MG63 (cell line): ENCODE results near the gene HLA-G. TPM values are rescaled to one million over a fixed set of nuclear protein-coding genes. Genes with fewer than 3 reads are reported as not detected.

ENCODE experiments used
- DNase-seq: peaks from one replicate; pipeline ENCODE4 v3.0.0-alpha.2; 2020
- H3K27me3 ChIP-seq: fragments of 250-450 bp; sonication (Bioruptor Pico); 2 replicates; pipeline ENCODE4 v1.5.1; 2020; ENCODE audit warnings: mild to moderate bottlenecking, moderate library complexity
- H3K36me3 ChIP-seq: fragments of 250-450 bp; sonication (Bioruptor Pico); 2 replicates; pipeline ENCODE4 v1.5.1; 2020; ENCODE audit warnings: mild to moderate bottlenecking, moderate library complexity
- H3K4me3 ChIP-seq: fragments of 250-450 bp; sonication (Bioruptor Pico); 2 replicates; pipeline ENCODE4 v1.5.1; 2020; ENCODE audit warnings: mild to moderate bottlenecking, moderate library complexity
- H3K9me3 ChIP-seq: fragments of 250-450 bp; sonication (Bioruptor Pico); 2 replicates; pipeline ENCODE4 v1.5.1; 2020; ENCODE audit warnings: mild to moderate bottlenecking, moderate library complexity
- total RNA-seq: library from RNA; depleted of rRNA; stranded (reverse); fragments of >200 nt; shearing (Covaris generic); gene quantifications from 2 replicates; pipeline ENCODE4 v1.2.3, GENCODE V29; 2014; ENCODE audit warnings: low replicate concordance

The HLA-G gene
- total RNA-seq, 1 experiment from 2014 or later, result not detected

- Histone ChIP-seq H3K9me3 (no peaks in the 10 kb centered on the region), H3K27me3 (no peaks in the 10 kb centered on the region), H3K4me3 (no peak overlapping the region), H3K36me3 (no peaks in the 10 kb centered on the region)
- DNase-seq, result no peak
Observed at GRCh38 chr6:29813066-29813465, 14.6 kb upstream of the HLA-G start.

GRCh38 chr6:29813809-29814208 lies 13.8 kb upstream of the HLA-G start:
- Histone ChIP-seq H3K27me3 (no peaks in the 10 kb centered on the region), H3K36me3 (no peaks in the 10 kb centered on the region), H3K9me3 (no peaks in the 10 kb centered on the region), H3K4me3 (no peak overlapping the region)
- peak; percentile 52 for DNase-seq

GRCh38 chr6:29814379-29815117 lies 13.1 kb upstream of the HLA-G start:
- Histone ChIP-seq H3K9me3 (no peaks in the 10 kb centered on the region), H3K27me3 (no peaks in the 10 kb centered on the region), H3K36me3 (no peaks in the 10 kb centered on the region), H3K4me3 (no peak overlapping the region)
- no peak for DNase-seq

GRCh38 chr6:29815118-29815750 lies 12.4 kb upstream of the HLA-G start:
- H3K36me3 ChIP-seq, result no peaks in the 10 kb centered on the region
- H3K27me3 ChIP-seq, result no peaks in the 10 kb centered on the region
- no peak for DNase-seq
- no peaks in the 10 kb centered on the region for H3K9me3 ChIP-seq
- no peak overlapping the region for H3K4me3 ChIP-seq

GRCh38 chr6:29816030-29816429 lies 11.6 kb upstream of the HLA-G start:
- Histone ChIP-seq H3K36me3 (no peaks in the 10 kb centered on the region), H3K9me3 (no peaks in the 10 kb centered on the region), H3K4me3 (no peak overlapping the region), H3K27me3 (no peaks in the 10 kb centered on the region)
- DNase-seq, result no peak

- Histone ChIP-seq H3K36me3 (no peaks in the 10 kb centered on the region), H3K4me3 (no peak overlapping the region)
- DNase-seq, result no peak
Observed at GRCh38 chr6:29818892-29819291, 8.7 kb upstream of the HLA-G start.

GRCh38 chr6:29824144-29824543 lies 3.5 kb upstream of the HLA-G start:
- no peaks in the 10 kb centered on the region for H3K36me3 ChIP-seq
- no peak for DNase-seq
- no peaks in the 10 kb centered on the region for H3K9me3 ChIP-seq
- H3K4me3 ChIP-seq, result no peak overlapping the region
- H3K27me3 ChIP-seq, result no peaks in the 10 kb centered on the region; the same call in 1 of the 2 replicates

More at GRCh38 chr6:29818892-29819291, 8.7 kb upstream of the HLA-G start:
- Histone ChIP-seq H3K9me3 (no peaks in the 10 kb centered on the region), H3K27me3 (no peaks in the 10 kb centered on the region; the same call in 1 of the 2 replicates)

GRCh38 chr6:29825848-29826247 lies 1.8 kb upstream of the HLA-G start:
- H3K4me3 ChIP-seq, result no peak overlapping the region
- no peaks in the 10 kb centered on the region for H3K36me3 ChIP-seq
- DNase-seq, result no peak
- no peaks in the 10 kb centered on the region; the same call in 1 of the 2 replicates for H3K27me3 ChIP-seq
- H3K9me3 ChIP-seq, result no peaks in the 10 kb centered on the region

GRCh38 chr6:29826271-29826670 lies 1.4 kb upstream of the HLA-G start:
- Histone ChIP-seq H3K9me3 (no peaks in the 10 kb centered on the region), H3K27me3 (no peaks in the 10 kb centered on the region; the same call in 1 of the 2 replicates)
- no peak for DNase-seq

GRCh38 chr6:29828471-29828797 lies 809 bp downstream of the HLA-G start:
- Histone ChIP-seq H3K36me3 (no peaks in the 10 kb centered on the region), H3K9me3 (no peaks in the 10 kb centered on the region), H3K27me3 (no peaks in the 10 kb centered on the region), H3K4me3 (no peak overlapping the region)
- DNase-seq, result no peak

More at GRCh38 chr6:29826271-29826670, 1.4 kb upstream of the HLA-G start:
- Histone ChIP-seq H3K36me3 (no peaks in the 10 kb centered on the region), H3K4me3 (no peak overlapping the region)

- H3K36me3 ChIP-seq, result no peaks in the 10 kb centered on the region
- H3K27me3 ChIP-seq, result no peaks in the 10 kb centered on the region
- H3K4me3 ChIP-seq, result no peak overlapping the region
- no peaks in the 10 kb centered on the region for H3K9me3 ChIP-seq
- no peak for DNase-seq
Observed at GRCh38 chr6:29829766-29830165, 2.1 kb downstream of the HLA-G start.

GRCh38 chr6:29830409-29830808 lies 2.8 kb downstream of the HLA-G start:
- H3K4me3 ChIP-seq, result no peak overlapping the region
- no peak for DNase-seq
- no peaks in the 10 kb centered on the region for H3K27me3 ChIP-seq
- no peaks in the 10 kb centered on the region for H3K9me3 ChIP-seq
- H3K36me3 ChIP-seq, result no peaks in the 10 kb centered on the region

GRCh38 chr6:29831776-29832175 lies 4.2 kb downstream of the HLA-G start:
- no peak overlapping the region for H3K4me3 ChIP-seq
- H3K36me3 ChIP-seq, result no peaks in the 10 kb centered on the region
- H3K9me3 ChIP-seq, result no peaks in the 10 kb centered on the region
- DNase-seq, result no peak
- no peaks in the 10 kb centered on the region for H3K27me3 ChIP-seq

- H3K36me3 ChIP-seq, result no peaks in the 10 kb centered on the region
- no peak overlapping the region for H3K4me3 ChIP-seq
- H3K9me3 ChIP-seq, result no peaks in the 10 kb centered on the region
- H3K27me3 ChIP-seq, result no peaks in the 10 kb centered on the region
- peak; percentile 5 for DNase-seq
Observed at GRCh38 chr6:29834564-29835436, 7.2 kb downstream of the HLA-G start.

GRCh38 chr6:29839917-29840316 lies 12.3 kb downstream of the HLA-G start:
- no peaks in the 10 kb centered on the region for H3K36me3 ChIP-seq
- H3K27me3 ChIP-seq, result peaks cover 3% of the 10 kb centered on the region; the same call in 1 of the 2 replicates
- H3K4me3 ChIP-seq, result no peak overlapping the region
- no peak for DNase-seq
- no peaks in the 10 kb centered on the region for H3K9me3 ChIP-seq

- Histone ChIP-seq H3K27me3 (peaks cover 3% of the 10 kb centered on the region; the same call in 1 of the 2 replicates), H3K4me3 (no peak overlapping the region), H3K9me3 (no peaks in the 10 kb centered on the region), H3K36me3 (no peaks in the 10 kb centered on the region)
- no peak for DNase-seq
Observed at GRCh38 chr6:29841030-29841429, 13.4 kb downstream of the HLA-G start.

- DNase-seq, result no peak
- Histone ChIP-seq H3K27me3 (peaks cover 3% of the 10 kb centered on the region; the same call in 1 of the 2 replicates), H3K9me3 (no peaks in the 10 kb centered on the region)
Observed at GRCh38 chr6:29845405-29846006, 17.9 kb downstream of the HLA-G start.

More at GRCh38 chr6:29845405-29846006, 17.9 kb downstream of the HLA-G start:
- H3K36me3 ChIP-seq, result no peaks in the 10 kb centered on the region
- no peak overlapping the region for H3K4me3 ChIP-seq
